ENCODE measurements around the gene C20orf173. TPM values are rescaled to one million over a fixed set of nuclear protein-coding genes. Genes with fewer than 3 reads are reported as not detected.

The C20orf173 gene
- total RNA-seq, 2 donors from 2014 or later = not detected

- H3K4me3 ChIP-seq (ENCODE audit: low read length) = no peak overlapping the region
- H3K9ac ChIP-seq (ENCODE audit: extremely low read depth, low read length, poor library complexity, severe bottlenecking) = no peak overlapping the region
- Mint-ChIP-seq H3K9me3 (no peaks in the 10 kb centered on the region), H3K36me3 (ENCODE audit: low read depth) (peaks cover 53% of the 10 kb centered on the region), H3K27ac (no peak overlapping the region), H3K4me1 (no peaks in the 10 kb centered on the region), H3K27me3 (ENCODE audit: insufficient read depth) (no peaks in the 10 kb centered on the region), H3K4me3 (no peak overlapping the region)
- H3K36me3 ChIP-seq (ENCODE audit: control insufficient read depth, insufficient read depth, low read length) = peaks cover 26% of the 10 kb centered on the region
- no peak for DNase-seq
- H3K27ac ChIP-seq (ENCODE audit: low read depth, low read length) = no peak overlapping the region
- no peaks in the 10 kb centered on the region for H3K4me1 ChIP-seq (ENCODE audit: control insufficient read depth, insufficient read depth, low read length)
- TF ChIP-seq, protein P1, sequence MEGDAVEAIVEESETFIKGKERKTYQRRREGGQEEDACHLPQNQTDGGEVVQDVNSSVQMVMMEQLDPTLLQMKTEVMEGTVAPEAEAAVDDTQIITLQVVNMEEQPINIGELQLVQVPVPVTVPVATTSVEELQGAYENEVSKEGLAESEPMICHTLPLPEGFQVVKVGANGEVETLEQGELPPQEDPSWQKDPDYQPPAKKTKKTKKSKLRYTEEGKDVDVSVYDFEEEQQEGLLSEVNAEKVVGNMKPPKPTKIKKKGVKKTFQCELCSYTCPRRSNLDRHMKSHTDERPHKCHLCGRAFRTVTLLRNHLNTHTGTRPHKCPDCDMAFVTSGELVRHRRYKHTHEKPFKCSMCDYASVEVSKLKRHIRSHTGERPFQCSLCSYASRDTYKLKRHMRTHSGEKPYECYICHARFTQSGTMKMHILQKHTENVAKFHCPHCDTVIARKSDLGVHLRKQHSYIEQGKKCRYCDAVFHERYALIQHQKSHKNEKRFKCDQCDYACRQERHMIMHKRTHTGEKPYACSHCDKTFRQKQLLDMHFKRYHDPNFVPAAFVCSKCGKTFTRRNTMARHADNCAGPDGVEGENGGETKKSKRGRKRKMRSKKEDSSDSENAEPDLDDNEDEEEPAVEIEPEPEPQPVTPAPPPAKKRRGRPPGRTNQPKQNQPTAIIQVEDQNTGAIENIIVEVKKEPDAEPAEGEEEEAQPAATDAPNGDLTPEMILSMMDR (conservative IDR thresholded peaks at IDR 0.05) = no peak
- H3K27me3 ChIP-seq (ENCODE audit: control insufficient read depth, insufficient read depth, low read length, poor library complexity, severe bottlenecking) = no peaks in the 10 kb centered on the region
- no peaks in the 10 kb centered on the region for H3K9me3 ChIP-seq (ENCODE audit: control insufficient read depth, low read length)
- WGBS, 2 experiments (ENCODE audit: insufficient coverage in 1 of 2, insufficient read length in 1 of 2) = 93 to 96% methylated on average over 8 of the region's 8 CpGs
These were observed 27.1 kb downstream of the C20orf173 start for GRCh38 chr20:35502352-35502751.

- Mint-ChIP-seq H3K27ac (no peak overlapping the region), H3K9me3 (no peaks in the 10 kb centered on the region), H3K4me3 (no peak overlapping the region), H3K27me3 (ENCODE audit: insufficient read depth) (no peaks in the 10 kb centered on the region), H3K36me3 (ENCODE audit: low read depth) (peaks cover 64% of the 10 kb centered on the region), H3K4me1 (no peaks in the 10 kb centered on the region)
- H3K4me1 ChIP-seq (ENCODE audit: control insufficient read depth, insufficient read depth, low read length) = no peaks in the 10 kb centered on the region
- DNase-seq = no peak
- H3K4me3 ChIP-seq (ENCODE audit: low read length) = no peak overlapping the region
- no peak overlapping the region for H3K27ac ChIP-seq (ENCODE audit: low read depth, low read length)
- WGBS, 2 experiments (ENCODE audit: insufficient coverage in 1 of 2, insufficient read length in 1 of 2) = 89 to 100% methylated on average over 1 of the region's 1 CpG
- H3K36me3 ChIP-seq (ENCODE audit: control insufficient read depth, insufficient read depth, low read length) = peaks cover 45% of the 10 kb centered on the region
- TF ChIP-seq, protein P1 (conservative IDR thresholded peaks at IDR 0.05) = no peak
- no peak overlapping the region for H3K9ac ChIP-seq (ENCODE audit: extremely low read depth, low read length, poor library complexity, severe bottlenecking)
- H3K9me3 ChIP-seq (ENCODE audit: control insufficient read depth, low read length) = no peaks in the 10 kb centered on the region
- no peaks in the 10 kb centered on the region for H3K27me3 ChIP-seq (ENCODE audit: control insufficient read depth, insufficient read depth, low read length, poor library complexity, severe bottlenecking)
These were observed 30.2 kb downstream of the C20orf173 start for GRCh38 chr20:35499271-35499670.

GRCh38 chr20:35497780-35498189 lies 31.7 kb downstream of the C20orf173 start:
- Mint-ChIP-seq H3K9me3 (no peaks in the 10 kb centered on the region), H3K4me3 (no peak overlapping the region), H3K4me1 (no peaks in the 10 kb centered on the region), H3K27me3 (ENCODE audit: insufficient read depth) (no peaks in the 10 kb centered on the region), H3K36me3 (ENCODE audit: low read depth) (peaks cover 67% of the 10 kb centered on the region), H3K27ac (no peak overlapping the region)
- 93 to 100% methylated on average over 1 to 9 of the region's 9 CpGs for WGBS, 2 experiments (ENCODE audit: insufficient coverage in 1 of 2, insufficient read length in 1 of 2)
- TF ChIP-seq, protein P1 (conservative IDR thresholded peaks at IDR 0.05) = no peak
- no peak for DNase-seq
- Histone ChIP-seq H3K36me3 (ENCODE audit: control insufficient read depth, insufficient read depth, low read length) (peaks cover 46% of the 10 kb centered on the region), H3K9me3 (ENCODE audit: control insufficient read depth, low read length) (no peaks in the 10 kb centered on the region), H3K4me3 (ENCODE audit: low read length) (no peak overlapping the region), H3K4me1 (ENCODE audit: control insufficient read depth, insufficient read depth, low read length) (no peaks in the 10 kb centered on the region), H3K27me3 (ENCODE audit: control insufficient read depth, insufficient read depth, low read length, poor library complexity, severe bottlenecking) (no peaks in the 10 kb centered on the region), H3K27ac (ENCODE audit: low read depth, low read length) (no peak overlapping the region), H3K9ac (ENCODE audit: extremely low read depth, low read length, poor library complexity, severe bottlenecking) (no peak overlapping the region)
